Stimulated activated CD4-positive, alpha-beta T cell treated with anti-CD3 and anti-CD28 coated beads, Interleukin-1b, Interleukin-23, amount 100 ng/mL, for 24 hours (primary cell): ENCODE results near the gene RNFT2.
"Not testable (repeated sequence)": the region's sequence is repeated elsewhere in the genome, so short reads cannot be mapped to it uniquely, and the experiment has no call there.

Experiments used
- DNase-seq, 4 experiments: peaks; one replicate each; pipeline ENCODE4 v3.0.0-alpha.2; 2020; ENCODE audit warnings: low read depth in 4 of 4, low spot score in 1 of 4

The RNFT2 gene

GRCh38 chr12:116794725-116795124, 56.6 kb downstream of the RNFT2 start:
- no peak for DNase-seq

DNA sequence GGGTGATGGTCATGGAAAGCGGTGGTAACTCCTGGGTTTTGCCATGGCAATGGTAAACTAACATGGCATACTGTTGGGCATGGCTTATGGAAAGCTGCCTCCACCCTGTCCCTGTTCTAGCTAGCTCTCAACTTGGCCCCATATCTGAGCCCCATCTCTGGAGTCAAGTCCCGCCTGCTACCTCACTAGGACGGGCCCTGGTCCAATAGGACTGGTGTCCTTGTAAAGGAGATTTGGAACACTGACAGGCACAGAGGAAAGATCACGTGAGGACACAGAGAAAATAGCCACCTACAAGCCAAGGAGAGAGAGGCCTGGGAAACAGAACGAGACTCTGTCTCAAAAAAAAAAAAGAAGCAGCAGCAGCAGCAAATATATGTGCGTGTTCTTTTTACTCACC, 59.8 kb downstream of the RNFT2 start:
- DNase-seq, result no peak

GRCh38 chr12:116798719-116799118, 60.6 kb downstream of the RNFT2 start:
- DNase-seq, result no peak

GRCh38 chr12:116799955-116800354, 61.8 kb downstream of the RNFT2 start:
- DNase-seq, result no peak

- no peak for DNase-seq
Observed at GRCh38 chr12:116800918-116801317, 62.8 kb downstream of the RNFT2 start.

GRCh38 chr12:116802018-116802417, 63.9 kb downstream of the RNFT2 start:
- DNase-seq, result no peak

- no peak for DNase-seq
Observed at GRCh38 chr12:116803013-116803736, 65.1 kb downstream of the RNFT2 start.

DNA sequence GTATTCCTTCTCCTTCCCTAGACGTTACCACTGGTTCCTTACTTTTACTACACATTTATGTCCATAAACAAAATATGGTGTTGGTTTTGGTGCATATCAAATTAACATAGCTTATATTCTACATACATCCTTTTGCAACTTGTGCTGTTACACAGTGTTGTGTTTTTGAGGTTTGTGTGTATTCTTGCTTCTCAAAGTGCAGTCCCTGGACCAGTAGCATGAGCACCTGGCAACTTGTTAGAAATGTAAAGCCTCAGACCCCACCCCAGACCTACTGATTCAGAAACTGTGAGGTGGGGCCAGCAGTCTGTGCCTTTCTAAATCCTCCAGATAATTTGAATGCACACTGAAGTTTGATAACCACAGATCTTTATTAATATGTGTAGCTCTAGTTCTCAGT, 65.9 kb downstream of the RNFT2 start:
- no peak for DNase-seq

GRCh38 chr12:116806845-116807440, 68.8 kb downstream of the RNFT2 start:
- DNase-seq, result no peak

- no peak for DNase-seq
Observed at GRCh38 chr12:116807546-116807945, 69.4 kb downstream of the RNFT2 start.

DNA sequence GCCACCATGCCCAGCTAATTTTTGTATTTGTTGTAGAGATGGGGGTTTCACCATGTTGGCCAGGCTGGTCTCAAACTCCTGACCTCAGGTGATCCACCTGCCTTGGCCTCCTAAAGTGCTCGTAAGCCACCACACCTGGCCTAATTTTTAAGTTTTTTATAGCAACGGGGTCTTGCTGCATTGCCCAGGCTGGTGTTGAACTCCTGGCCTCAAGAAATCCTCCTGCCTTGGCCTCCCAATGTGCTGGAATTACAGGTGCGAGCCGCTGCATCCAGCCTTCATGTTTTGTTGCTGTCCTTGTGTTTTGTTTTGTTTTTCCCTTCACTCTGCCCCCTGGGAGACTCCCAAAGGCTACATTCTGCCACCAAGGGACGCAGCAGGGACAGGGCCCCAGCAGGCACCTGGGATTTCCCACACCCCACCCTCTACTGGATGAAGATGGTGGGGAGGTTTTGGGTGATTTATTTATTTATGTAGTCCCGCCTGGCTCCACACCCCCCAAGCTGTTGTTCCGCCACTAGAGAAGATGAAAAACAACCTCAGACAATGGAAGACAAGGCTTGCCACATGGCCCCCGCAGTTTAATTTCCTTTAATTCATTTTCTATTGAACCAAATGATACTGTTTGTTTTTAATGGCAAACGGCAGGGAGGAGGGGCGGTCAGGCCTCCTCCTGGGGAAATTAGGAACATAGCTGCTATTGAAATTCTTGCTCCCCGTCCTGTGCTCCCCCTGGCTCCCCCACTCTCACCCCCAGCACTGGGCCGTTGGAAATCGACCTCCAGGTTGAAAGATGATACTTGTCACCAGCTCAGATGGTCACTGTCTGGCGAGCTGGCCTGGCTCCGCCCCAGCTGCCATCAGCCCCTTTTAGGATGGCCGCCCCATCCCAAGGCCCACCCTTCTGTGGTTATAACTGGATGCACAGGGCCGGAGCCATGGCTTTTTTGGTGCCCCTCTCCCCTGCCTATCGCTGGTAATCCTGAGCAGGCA, 70.3 kb downstream of the RNFT2 start:
- no peak for DNase-seq

DNA sequence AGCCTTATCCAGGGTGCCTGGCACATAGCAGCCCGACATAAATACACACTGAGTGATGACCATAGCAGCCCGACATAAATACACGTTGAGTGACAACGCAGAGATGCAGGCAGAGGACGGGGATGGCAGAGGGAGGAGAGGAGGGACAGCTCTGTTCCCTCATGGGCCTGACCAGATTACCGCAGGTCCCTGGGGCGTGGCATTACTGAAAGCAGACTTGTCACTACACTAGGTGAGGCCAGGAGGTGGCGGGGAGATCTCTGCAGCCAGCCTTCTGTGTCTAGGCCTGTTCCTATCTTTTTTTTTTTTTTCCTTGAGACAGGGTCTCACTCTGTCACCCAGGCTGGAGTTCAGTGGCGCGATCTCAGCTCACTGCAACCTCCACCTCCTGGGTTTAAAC, 74.1 kb downstream of the RNFT2 start:
- DNase-seq, result no peak

GRCh38 chr12:116813271-116814041, 75.3 kb downstream of the RNFT2 start:
- DNase-seq, result no peak

GRCh38 chr12:116814766-116815165, 76.7 kb downstream of the RNFT2 start:
- not testable (repeated sequence) for DNase-seq

GRCh38 chr12:116818341-116818856, 80.3 kb downstream of the RNFT2 start:
- DNase-seq, result peak in 1 of 4 experiments; percentile 6

- DNase-seq, result peak; percentile 78 to 83 (median 80)
Observed at GRCh38 chr12:116818948-116819832, 81.1 kb downstream of the RNFT2 start.

- no peak for DNase-seq
Observed at GRCh38 chr12:116820064-116820656, 82.0 kb downstream of the RNFT2 start.

DNA sequence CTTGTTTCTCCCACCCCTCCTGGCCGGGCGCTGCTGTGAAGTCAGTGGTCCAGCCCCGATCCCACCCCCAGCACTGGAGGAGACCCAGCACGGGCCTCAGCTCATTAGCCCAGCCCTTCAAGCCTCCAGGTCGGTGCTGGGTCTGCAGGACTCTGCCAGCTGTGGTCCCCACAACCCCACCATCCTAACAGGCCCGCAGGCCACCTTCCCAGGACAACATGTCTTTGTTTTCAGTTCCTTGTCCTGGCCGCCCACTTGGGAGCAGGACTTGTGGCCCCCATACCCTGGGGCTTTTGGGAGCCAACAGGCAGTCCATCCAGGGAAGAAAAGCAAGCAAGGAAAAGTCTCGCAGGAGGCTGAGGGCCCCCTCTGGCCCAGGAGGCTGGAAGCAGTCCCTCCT, 83.2 kb downstream of the RNFT2 start:
- DNase-seq, result no peak

DNA sequence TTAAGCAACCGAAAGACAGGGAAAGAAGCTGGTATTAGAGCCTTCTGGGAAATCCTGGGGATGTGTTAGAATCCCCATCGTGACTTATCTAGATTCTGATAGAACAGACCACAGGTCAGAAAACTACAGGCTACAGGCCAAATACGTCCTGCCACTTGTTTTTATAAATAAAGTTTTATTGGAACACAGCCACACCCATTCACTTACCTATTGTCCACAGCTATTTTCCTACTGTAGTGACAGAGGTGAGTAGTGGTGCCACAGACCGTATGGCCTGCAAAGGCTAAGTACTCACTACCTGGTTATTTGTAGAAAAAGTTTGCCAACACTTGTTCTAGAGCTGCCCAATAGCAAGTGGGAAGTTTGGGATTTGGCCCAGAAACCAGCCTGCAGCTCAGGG, 89.3 kb downstream of the RNFT2 start:
- DNase-seq, result no peak
